Naive B cell (primary cell): ENCODE measurements around the gene HRC. TPM values are rescaled to one million over a fixed set of nuclear protein-coding genes. Genes with fewer than 3 reads are reported as not detected.
"Not testable (repeated sequence)": the region's sequence is repeated elsewhere in the genome, so short reads cannot be mapped to it uniquely, and the experiment has no call there.

Experiments
- ATAC-seq, 2 donors: fragments of 150-1000 bp; cut with Tn5 transposase; 2 replicates each; pipeline ENCODE4 v1.10.0; 2021; ENCODE audit warnings: low read depth in 2 of 2, mild to moderate bottlenecking in 2 of 2, moderate library complexity in 2 of 2
- DNase-seq: peaks from one replicate; pipeline ENCODE4 v3.0.0; 2022
- H3K27ac Mint-ChIP-seq, 6 donors: one replicate each; pipeline ENCODE4 v1.8.0; 2020 to 2022; ENCODE audit warnings: mild to moderate bottlenecking in 6 of 6, mixed read lengths in 6 of 6, moderate library complexity in 5 of 6, inconsistent platforms in 2 of 6
- H3K27me3 Mint-ChIP-seq, 3 donors: one replicate each; pipeline ENCODE4 v1.8.0; 2021 to 2022; ENCODE audit warnings: mixed read lengths in 3 of 3, mild to moderate bottlenecking in 1 of 3
- H3K36me3 Mint-ChIP-seq, 2 donors: one replicate each; pipeline ENCODE4 v1.8.0; 2020 to 2022; ENCODE audit warnings: mixed read lengths in 2 of 2, inconsistent platforms in 1 of 2, mild to moderate bottlenecking in 1 of 2
- H3K4me1 Mint-ChIP-seq, 3 donors: one replicate each; pipeline ENCODE4 v1.8.0; 2020 to 2022; ENCODE audit warnings: mixed read lengths in 3 of 3, inconsistent platforms in 1 of 3, mild to moderate bottlenecking in 1 of 3, moderate library complexity in 1 of 3
- H3K4me3 Mint-ChIP-seq, 8 donors: one replicate each; pipeline ENCODE4 v1.8.0; 2020 to 2022; ENCODE audit warnings: mild to moderate bottlenecking in 8 of 8, mixed read lengths in 8 of 8, moderate library complexity in 8 of 8, inconsistent platforms in 2 of 8
- H3K9me3 Mint-ChIP-seq, 7 donors: one replicate each; pipeline ENCODE4 v1.8.0; 2020 to 2022; ENCODE audit warnings: mixed read lengths in 7 of 7, mild to moderate bottlenecking in 5 of 7, inconsistent platforms in 2 of 7, moderate library complexity in 1 of 7
- polyA plus RNA-seq, 6 donors: library from polyadenylated mRNA; unstranded; fragments of 300-500 nt; fragmentation: Illumina TruSeq; gene quantifications; one replicate each; pipeline ENCODE4 v1.2.3, GENCODE V29; 2021; ENCODE audit warnings: low read depth in 6 of 6

HRC gene
- polyA plus RNA-seq, 6 donors from 2014 or later: not detected

DNA sequence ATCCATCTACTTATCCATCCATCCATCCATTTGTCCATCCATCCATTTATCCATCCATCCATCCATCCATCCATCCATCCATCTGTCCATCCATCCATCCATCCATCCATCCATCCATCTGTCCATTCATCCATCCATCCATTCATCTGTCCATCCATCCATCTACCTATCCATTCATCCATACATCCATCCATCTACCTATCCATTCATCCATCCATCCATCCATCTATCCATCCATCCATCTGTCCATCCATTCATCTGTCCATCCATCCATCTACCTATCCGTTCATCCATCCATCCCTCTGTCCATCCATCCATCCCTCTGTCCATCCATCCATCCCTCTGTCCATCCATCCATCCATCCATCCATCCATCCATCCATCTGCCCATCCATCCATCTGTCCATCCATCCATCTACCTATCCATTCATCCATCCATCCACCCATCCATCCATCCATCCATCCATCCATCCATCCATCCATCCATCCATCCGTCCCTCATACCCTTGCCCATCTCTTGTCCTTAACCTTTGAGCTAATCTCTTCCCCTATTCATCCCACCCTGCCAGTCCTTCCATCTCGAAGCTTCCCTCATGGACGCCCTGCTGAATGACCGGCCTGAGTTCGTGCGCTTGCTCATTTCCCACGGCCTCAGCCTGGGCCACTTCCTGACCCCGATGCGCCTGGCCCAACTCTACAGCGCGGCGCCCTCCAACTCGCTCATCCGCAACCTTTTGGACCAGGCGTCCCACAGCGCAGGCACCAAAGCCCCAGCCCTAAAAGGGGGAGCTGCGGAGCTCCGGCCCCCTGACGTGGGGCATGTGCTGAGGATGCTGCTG is 27.0 kb upstream of the HRC start:
- not testable (repeated sequence) for DNase-seq, ATAC-seq, H3K4me1 Mint-ChIP-seq, H3K4me3 Mint-ChIP-seq
- Mint-ChIP-seq H3K9me3 (peaks cover 7 to 29% (median 16%) of the 10 kb centered on the region in 7 donors), H3K36me3 (peaks cover 5 to 18% of the 10 kb centered on the region in 2 donors), H3K27me3 (peaks cover 10 to 26% (median 20%) of the 10 kb centered on the region in 3 donors), H3K27ac (peak overlapping the region in 1 of 6 donors; percentile 64)

DNA sequence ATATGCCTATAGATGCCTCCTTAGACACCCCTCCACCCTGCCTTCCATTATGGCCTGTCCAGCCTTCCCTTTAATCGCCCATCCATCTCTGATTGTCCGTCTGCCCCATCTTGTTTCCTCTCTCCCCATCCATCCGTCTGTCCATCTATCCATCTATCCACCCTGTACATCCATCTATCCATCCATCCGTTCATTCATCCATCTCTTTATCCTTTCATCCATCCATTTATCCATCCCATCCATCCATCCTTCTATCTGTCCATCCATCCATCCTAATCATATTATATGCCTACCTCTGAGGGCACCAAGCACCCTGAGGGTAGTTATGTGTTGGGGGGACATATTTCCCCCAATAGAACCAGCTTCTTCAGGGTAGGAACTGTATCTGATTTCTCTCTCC is 25.5 kb upstream of the HRC start:
- Mint-ChIP-seq H3K27me3 (peaks cover 10 to 32% (median 20%) of the 10 kb centered on the region in 3 donors), H3K4me3 (peak overlapping the region in 1 of 8 donors; percentile 32), H3K9me3 (peaks cover 7 to 24% (median 16%) of the 10 kb centered on the region in 7 donors), H3K27ac (no peak overlapping the region), H3K36me3 (peaks cover 5 to 18% of the 10 kb centered on the region in 2 donors), H3K4me1 (peaks cover 0 to 3% (median 3%) of the 10 kb centered on the region in 3 donors)
- DNase-seq (no peak), ATAC-seq (no peak)

DNA sequence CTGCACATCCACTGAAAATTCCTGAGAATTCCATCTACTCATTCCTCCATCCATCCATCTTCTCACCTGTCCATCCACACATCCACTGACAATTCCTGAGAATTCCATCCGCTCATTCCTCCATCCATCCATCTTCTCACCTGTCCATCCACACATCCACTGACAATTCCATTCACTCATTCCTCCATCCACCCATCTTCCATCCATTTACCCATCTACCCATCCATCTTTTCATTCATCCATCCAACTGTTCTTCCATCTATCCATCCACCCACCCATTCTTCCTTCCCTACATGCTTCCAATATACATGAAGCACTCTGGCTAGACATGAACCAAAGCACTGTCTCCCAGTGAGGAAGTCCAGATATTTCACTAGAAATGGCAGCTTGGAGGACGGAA is 18.0 kb upstream of the HRC start:
- no peak for ATAC-seq
- Mint-ChIP-seq H3K36me3 (no peaks in the 10 kb centered on the region), H3K4me1 (peaks cover 0 to 3% (median 0%) of the 10 kb centered on the region in 3 donors)

DNA sequence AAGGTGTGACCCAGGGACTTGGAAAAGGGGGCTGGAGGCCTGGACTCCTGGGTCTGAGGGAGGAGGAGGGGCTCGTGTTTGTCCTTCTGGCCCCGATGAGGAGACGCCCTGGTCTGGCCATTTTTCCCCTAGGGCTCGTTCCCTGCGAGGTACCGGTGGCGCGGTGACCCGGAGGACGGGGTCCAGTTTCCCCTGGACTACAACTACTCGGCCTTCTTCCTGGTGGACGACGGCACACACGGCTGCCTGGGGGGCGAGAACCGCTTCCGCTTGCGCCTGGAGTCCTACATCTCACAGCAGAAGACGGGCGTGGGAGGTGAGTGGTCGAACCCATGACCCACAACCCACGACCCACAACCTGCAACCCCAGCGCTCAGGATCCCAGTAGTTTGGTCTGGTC is 13.2 kb upstream of the HRC start:
- H3K9me3 Mint-ChIP-seq: no peaks in the 10 kb centered on the region
- ATAC-seq (no peak), DNase-seq (no peak)
- peaks cover 0 to 30% (median 25%) of the 10 kb centered on the region in 3 donors for H3K27me3 Mint-ChIP-seq
- no peak overlapping the region for H3K4me3 Mint-ChIP-seq
- H3K27ac Mint-ChIP-seq: no peak overlapping the region
- H3K36me3 Mint-ChIP-seq: no peaks in the 10 kb centered on the region
- H3K4me1 Mint-ChIP-seq: no peaks in the 10 kb centered on the region

More for the DNA sequence above, 18.0 kb upstream of the HRC start:
- H3K4me3 Mint-ChIP-seq: no peak overlapping the region
- no peak overlapping the region for H3K27ac Mint-ChIP-seq
- H3K27me3 Mint-ChIP-seq: peaks cover 0 to 22% (median 16%) of the 10 kb centered on the region in 3 donors
- DNase-seq: no peak
- H3K9me3 Mint-ChIP-seq: no peaks in the 10 kb centered on the region

DNA sequence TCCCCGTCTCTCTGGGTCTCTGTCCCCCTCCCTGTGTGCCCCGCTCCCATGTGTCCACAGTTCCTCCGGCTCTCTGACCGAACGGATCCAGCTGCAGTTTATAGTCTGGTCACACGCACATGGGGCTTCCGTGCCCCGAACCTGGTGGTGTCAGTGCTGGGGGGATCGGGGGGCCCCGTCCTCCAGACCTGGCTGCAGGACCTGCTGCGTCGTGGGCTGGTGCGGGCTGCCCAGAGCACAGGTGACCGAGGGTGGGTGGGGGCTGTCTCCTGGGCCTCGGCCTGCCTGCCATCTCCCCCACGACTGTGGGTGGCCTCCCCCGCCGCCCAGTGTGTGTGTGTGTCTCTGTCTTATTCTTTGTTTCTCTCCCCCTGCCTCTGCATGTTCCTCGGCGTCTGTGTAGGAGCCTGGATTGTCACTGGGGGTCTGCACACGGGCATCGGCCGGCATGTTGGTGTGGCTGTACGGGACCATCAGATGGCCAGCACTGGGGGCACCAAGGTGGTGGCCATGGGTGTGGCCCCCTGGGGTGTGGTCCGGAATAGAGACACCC is 12.7 kb upstream of the HRC start:
- H3K27ac Mint-ChIP-seq: no peak overlapping the region
- no peak for ATAC-seq
- no peaks in the 10 kb centered on the region for H3K9me3 Mint-ChIP-seq
- no peak for DNase-seq
- peaks cover 0 to 30% (median 25%) of the 10 kb centered on the region in 3 donors for H3K27me3 Mint-ChIP-seq
- no peaks in the 10 kb centered on the region for H3K4me1 Mint-ChIP-seq
- no peaks in the 10 kb centered on the region for H3K36me3 Mint-ChIP-seq
- H3K4me3 Mint-ChIP-seq: no peak overlapping the region

DNA sequence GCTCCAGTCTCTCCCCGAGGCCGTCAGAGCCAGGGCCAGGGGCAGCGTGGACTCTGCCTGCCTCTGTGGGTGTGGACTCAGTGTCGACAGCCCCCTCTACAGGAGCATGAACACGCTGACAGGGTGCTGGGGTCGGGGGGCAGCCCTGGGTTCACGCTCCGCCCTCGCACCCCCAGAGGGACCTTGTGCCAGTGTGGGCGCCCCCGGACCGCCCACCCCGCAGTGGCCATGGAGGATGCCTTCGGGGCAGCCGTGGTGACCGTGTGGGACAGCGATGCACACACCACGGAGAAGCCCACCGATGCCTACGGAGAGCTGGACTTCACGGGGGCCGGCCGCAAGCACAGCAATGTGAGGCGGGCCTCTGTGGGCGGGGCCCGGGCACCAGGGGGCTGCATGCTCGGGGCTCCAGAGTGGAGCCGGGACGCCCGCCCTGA is 10.7 kb upstream of the HRC start:
- Mint-ChIP-seq H3K4me3 (no peak overlapping the region), H3K27me3 (peaks cover 8 to 29% (median 29%) of the 10 kb centered on the region in 3 donors), H3K9me3 (no peaks in the 10 kb centered on the region), H3K4me1 (peaks cover 0 to under 1% (median 0%) of the 10 kb centered on the region in 3 donors), H3K36me3 (no peaks in the 10 kb centered on the region), H3K27ac (no peak overlapping the region)
- DNase-seq (no peak), ATAC-seq (no peak)

DNA sequence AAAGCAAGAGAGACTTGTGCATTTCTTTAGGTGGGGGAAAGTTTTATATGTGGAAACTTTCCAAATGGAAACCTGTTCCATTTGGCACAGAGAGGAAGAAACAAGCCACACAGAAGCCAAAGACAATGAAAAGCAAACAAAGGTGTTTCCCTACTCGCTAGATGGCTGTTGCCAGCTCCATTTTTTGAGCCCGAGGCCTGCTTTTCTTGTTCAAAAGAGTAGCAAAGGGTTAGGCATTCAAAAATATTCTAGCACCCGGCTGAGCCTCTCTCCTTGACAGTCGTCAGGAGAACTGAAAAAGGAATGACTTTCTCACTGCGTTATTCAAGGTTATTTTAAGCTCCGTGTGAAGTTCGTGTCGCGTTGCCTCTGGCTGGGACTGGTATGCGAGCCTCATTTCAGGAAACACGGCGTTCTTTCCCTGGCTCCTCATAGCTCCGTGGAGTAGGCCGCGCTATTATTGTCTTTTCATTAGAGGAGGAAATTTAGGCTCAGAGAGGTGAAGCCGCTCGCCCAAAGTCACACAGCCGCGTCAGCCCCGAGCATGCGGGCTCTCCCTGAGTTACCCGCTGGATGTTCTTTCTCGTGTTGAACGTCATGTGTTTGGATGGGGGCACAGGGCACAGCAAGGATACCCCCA is 10.0 kb upstream of the HRC start:
- peaks cover 13 to 36% (median 31%) of the 10 kb centered on the region in 3 donors for H3K27me3 Mint-ChIP-seq
- no peaks in the 10 kb centered on the region for H3K9me3 Mint-ChIP-seq
- ATAC-seq: no peak
- H3K4me1 Mint-ChIP-seq: peaks cover 0 to 4% (median 0%) of the 10 kb centered on the region in 3 donors
- no peak for DNase-seq
- H3K27ac Mint-ChIP-seq: peak overlapping the region in 1 of 6 donors; percentile 67
- H3K4me3 Mint-ChIP-seq: no peak overlapping the region
- no peaks in the 10 kb centered on the region for H3K36me3 Mint-ChIP-seq

DNA sequence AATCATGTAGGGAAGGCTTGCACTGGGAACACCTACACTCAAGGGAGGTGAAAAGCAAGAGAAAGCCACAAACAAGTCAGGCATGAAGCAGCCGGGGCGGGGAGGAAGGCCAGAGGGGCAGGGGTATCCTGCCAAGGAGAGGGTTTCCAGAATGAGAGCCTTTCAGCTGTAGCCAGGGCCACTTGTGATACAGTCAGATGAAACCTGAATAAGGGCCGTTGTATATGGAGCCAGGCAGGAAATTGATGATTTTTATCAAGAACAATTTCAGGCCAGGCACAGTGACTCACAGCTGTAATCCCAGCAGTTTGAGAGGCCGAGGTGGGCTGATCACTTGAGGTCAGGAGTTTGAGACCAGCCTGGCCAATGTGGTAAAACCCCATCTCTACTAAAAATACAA is 6.8 kb upstream of the HRC start:
- no peak overlapping the region for H3K27ac Mint-ChIP-seq
- peaks cover 7 to 14% (median 7%) of the 10 kb centered on the region in 3 donors for H3K4me1 Mint-ChIP-seq
- DNase-seq (no peak), ATAC-seq (no peak)
- peaks cover 0 to 6% (median 0%) of the 10 kb centered on the region in 7 donors for H3K9me3 Mint-ChIP-seq
- H3K36me3 Mint-ChIP-seq: no peaks in the 10 kb centered on the region
- peaks cover 31 to 50% (median 47%) of the 10 kb centered on the region in 3 donors for H3K27me3 Mint-ChIP-seq
- H3K4me3 Mint-ChIP-seq: peak overlapping the region in 1 of 8 donors; percentile 33

DNA sequence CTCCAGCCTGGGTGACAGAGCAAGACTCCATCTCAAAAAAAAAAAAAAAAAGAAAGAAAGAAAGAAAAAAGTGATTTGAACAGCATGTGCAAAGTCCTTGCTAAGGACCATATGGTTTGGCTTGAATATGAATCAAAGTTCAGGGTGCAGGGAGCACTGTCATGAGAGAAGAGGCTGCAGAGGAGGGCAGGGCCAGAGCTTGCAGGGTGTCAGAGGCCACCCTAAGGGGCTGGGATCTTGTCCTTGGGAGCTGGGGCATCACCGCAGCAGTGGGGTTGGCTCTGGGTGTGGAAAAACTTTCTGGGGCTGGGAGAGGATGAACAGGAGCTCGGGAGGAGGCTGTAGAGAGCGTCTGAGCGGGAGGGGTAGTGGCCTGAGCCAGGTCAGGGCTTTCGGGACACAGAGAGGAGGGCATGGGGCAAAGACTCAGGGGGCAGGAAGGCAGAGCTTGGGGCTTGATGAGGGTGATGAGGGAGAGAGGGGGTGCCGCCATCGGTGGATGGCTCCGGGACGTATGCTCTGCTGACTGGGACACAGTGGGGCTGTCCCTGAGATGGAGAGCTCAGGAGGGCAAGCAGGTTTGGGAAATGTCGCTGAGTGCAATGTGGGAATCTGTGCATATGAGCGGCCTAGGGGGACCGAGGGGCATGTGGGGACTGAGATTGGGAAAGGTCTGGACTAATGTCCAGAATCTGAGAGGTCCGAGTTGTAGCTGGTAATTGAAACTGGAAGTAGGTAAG is 5.4 kb upstream of the HRC start:
- ATAC-seq (no peak), DNase-seq (no peak)
- Mint-ChIP-seq H3K4me1 (peaks cover 7 to 15% (median 7%) of the 10 kb centered on the region in 3 donors), H3K36me3 (no peaks in the 10 kb centered on the region), H3K9me3 (peaks cover 0 to 6% (median 0%) of the 10 kb centered on the region in 7 donors), H3K27me3 (peaks cover 37 to 50% (median 50%) of the 10 kb centered on the region in 3 donors), H3K4me3 (no peak overlapping the region), H3K27ac (no peak overlapping the region)

DNA sequence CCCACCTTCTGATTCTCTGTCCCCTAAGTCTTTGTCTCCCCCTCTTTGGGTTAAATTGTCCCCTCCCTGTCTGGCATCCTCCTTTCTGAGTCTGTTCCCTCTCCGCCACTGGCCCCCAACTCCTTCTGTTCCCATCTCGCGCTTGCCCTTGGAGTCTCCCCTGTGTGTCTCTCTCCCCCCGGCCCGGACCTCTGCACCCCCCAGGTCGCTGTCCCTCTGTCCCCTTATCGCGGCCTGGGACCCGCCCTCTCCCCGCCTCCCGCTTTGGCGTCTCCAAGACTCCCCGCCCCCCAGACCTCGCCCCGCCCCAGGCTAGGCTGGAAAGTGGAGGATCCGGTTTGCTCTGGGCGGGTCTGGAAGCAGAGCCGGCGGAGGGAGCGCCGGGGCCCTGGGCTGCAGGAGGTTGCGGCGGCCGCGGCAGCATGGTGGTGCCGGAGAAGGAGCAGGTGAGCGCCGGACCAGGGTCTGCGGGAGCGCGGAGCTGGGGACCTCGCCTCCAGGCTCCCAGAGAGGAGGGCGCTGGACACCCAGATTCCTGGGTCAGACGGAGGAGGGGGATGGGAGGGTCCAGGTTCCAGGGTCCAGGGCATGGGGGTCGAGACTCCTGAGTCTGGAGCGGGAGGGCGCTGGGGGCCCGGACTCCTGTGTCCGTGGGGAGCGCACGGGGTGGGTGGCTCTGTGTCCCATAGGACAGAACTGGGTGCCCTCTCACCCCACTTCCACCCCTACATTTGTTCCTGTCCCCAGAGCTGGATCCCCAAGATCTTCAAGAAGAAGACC is 2.4 kb upstream of the HRC start, which contains the start of gene TRPM4:
Gene TRPM4, plus strand, starts transcription at position 348 of the 780 bp plus-strand sequence. Its CDS starts 75 bp downstream, at position 423.
- Mint-ChIP-seq H3K9me3 (peaks cover 3 to 15% (median 9%) of the 10 kb centered on the region in 7 donors), H3K4me1 (peaks cover 10 to 24% (median 15%) of the 10 kb centered on the region in 3 donors), H3K36me3 (peaks cover 0 to 18% of the 10 kb centered on the region in 2 donors), H3K27ac (peak within 1 kb of the TSS in 1 of 6 donors; percentile 90), H3K4me3 (peak within 1 kb of the TSS in 6 of 8 donors; percentile 2 to 85 (median 58)), H3K27me3 (peaks cover 53 to 80% (median 80%) of the 10 kb centered on the region in 3 donors)
- DNase-seq: no peak
- ATAC-seq: peak; percentile 48 to 51

DNA sequence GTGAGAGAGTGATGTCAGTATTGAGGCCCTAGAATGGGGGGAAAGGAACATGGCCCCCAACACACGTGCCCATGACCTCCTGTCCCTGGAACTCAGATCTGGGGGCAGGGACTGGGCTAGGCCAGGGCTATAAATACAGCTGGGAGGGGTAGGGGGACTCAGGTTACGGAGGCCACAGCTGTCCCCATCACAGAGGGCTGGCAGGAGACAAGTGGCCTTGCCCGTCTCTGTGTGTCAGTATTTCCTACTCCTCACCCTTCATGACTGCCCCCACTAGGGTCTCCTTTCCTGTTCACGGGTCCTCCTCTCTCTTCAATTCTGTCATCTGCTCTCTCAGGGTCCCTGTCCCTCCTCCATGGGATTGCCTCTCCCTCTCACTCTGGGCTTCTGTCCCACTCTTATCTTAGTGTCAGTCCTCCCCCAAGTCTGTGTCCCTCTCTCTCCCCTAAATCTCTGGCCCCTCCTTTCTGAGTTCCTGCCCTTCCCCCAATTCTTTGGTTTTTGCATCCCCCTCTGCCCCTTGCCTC is 687 bp upstream of the HRC start:
- Mint-ChIP-seq H3K4me1 (peaks cover 23 to 35% (median 28%) of the 10 kb centered on the region in 3 donors), H3K4me3 (no peak overlapping the region), H3K9me3 (peaks cover 8 to 15% (median 11%) of the 10 kb centered on the region in 7 donors), H3K36me3 (peaks cover 0 to 23% of the 10 kb centered on the region in 2 donors), H3K27me3 (peaks cover 53 to 90% (median 87%) of the 10 kb centered on the region in 3 donors), H3K27ac (no peak overlapping the region)
- no peak for DNase-seq
- no peak for ATAC-seq

DNA sequence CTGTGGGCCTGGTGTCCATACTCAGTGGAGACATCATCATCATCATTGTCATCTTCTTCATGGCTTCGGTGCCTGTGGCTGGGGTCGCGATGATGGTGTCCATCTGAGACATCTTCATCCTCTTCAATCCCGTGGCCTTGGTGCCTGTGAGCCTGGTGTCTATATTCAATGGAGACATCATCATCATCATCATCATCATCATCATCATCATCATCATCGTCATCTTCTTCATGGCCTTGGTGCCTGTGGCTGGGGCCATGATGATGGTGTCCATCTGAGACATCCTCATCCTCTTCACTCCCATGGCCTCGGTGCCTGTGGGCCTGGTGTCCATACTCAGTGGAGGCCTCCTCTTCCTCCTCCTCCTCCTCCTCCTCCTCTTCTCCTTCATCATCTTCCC is 917 bp downstream of the HRC start:
- H3K27ac Mint-ChIP-seq: peak overlapping the region in 1 of 6 donors; percentile 6
- no peak for ATAC-seq
- DNase-seq: no peak
- peak overlapping the region in 2 of 8 donors; percentile 43 to 50 for H3K4me3 Mint-ChIP-seq
- peaks cover 0 to 23% of the 10 kb centered on the region in 2 donors for H3K36me3 Mint-ChIP-seq
- H3K4me1 Mint-ChIP-seq: peaks cover 35 to 41% (median 37%) of the 10 kb centered on the region in 3 donors
- peaks cover 8 to 15% (median 11%) of the 10 kb centered on the region in 7 donors for H3K9me3 Mint-ChIP-seq
- H3K27me3 Mint-ChIP-seq: peaks cover 49 to 89% (median 76%) of the 10 kb centered on the region in 3 donors
